Spleen (tissue), 11 donors: ENCODE results near the gene HPCAL4. TPM values are rescaled to one million over a fixed set of nuclear protein-coding genes. Genes with fewer than 3 reads are reported as not detected.

Experiments
- DNase-seq: peaks from one replicate; pipeline ENCODE4 v3.0.0-alpha.2; 2020
- H3K27ac ChIP-seq, 8 donors: fragments of 200-600 bp; sonication (generic) in 7 of 8; 1 replicate in 4 of 8; 2 replicates in 4 of 8; pipeline versions ENCODE4 v1.5.0 to v1.8.0; 2016 to 2021; ENCODE audit warnings: inconsistent platforms in 4 of 8, mild to moderate bottlenecking in 4 of 8, moderate library complexity in 1 of 8
- H3K27me3 ChIP-seq, 7 donors: fragments of 200-600 bp; sonication (generic) in 6 of 7; replicated peaks in 1 of 7; 1 replicate in 4 of 7; 2 replicates in 3 of 7; pipeline versions ENCODE4 v1.5.0 to v1.8.0; 2016 to 2021; ENCODE audit warnings: inconsistent platforms in 3 of 7, mild to moderate bottlenecking in 1 of 7
- H3K36me3 ChIP-seq, 6 donors: fragments of 200-600 bp; sonication (generic) in 5 of 6; 1 replicate in 4 of 6; 2 replicates in 2 of 6; pipeline versions ENCODE4 v1.5.0 to v1.8.0; 2016 to 2021; ENCODE audit warnings: inconsistent platforms in 2 of 6
- H3K4me1 ChIP-seq, 6 donors: fragments of 200-600 bp; sonication (generic) in 5 of 6; 1 replicate in 3 of 6; 2 replicates in 3 of 6; pipeline versions ENCODE4 v1.5.0 to v1.8.0; 2016 to 2021; ENCODE audit warnings: inconsistent platforms in 3 of 6
- H3K4me3 ChIP-seq, 8 donors: fragments of 200-600 bp; sonication (generic) in 7 of 8; 1 replicate in 4 of 8; 2 replicates in 4 of 8; pipeline versions ENCODE4 v1.5.0 to v1.8.0; 2016 to 2021; ENCODE audit warnings: inconsistent platforms in 4 of 8, mild to moderate bottlenecking in 4 of 8, moderate library complexity in 2 of 8
- H3K9me3 ChIP-seq, 8 donors: fragments of 200-600 bp; sonication (generic) in 7 of 8; 1 replicate in 4 of 8; 2 replicates in 4 of 8; pipeline versions ENCODE4 v1.5.0 to v1.8.0; 2016 to 2021; ENCODE audit warnings: inconsistent platforms in 4 of 8
- CTCF ChIP-seq, 11 experiments: fragments of 200-600 bp in 7 of 11; fragments of 450-650 bp in 4 of 11; sonication (generic) in 4 of 11; IDR thresholded peaks in 8 of 11; conservative IDR thresholded peaks in 3 of 11; 1 replicate in 7 of 11; 2 replicates in 4 of 11; pipeline versions ENCODE4 v1.4.0 to v1.8.0; 2016 to 2021; ENCODE audit warnings: antibody characterized with exemption in 11 of 11, inconsistent platforms in 4 of 11, mild to moderate bottlenecking in 1 of 11
- POLR2A ChIP-seq, 3 donors: fragments of 450-650 bp; IDR thresholded peaks; one replicate each; pipeline ENCODE4 v1.5.1; 2017; ENCODE audit warnings: antibody characterized with exemption in 3 of 3, mild to moderate bottlenecking in 1 of 3
- POLR2AphosphoS5 ChIP-seq, 3 donors: sonication (generic); formaldehyde crosslinking; IDR thresholded peaks; one replicate each; pipeline ENCODE4 v1.5.1; 2017; ENCODE audit warnings: antibody characterized with exemption in 3 of 3
- WGBS, 5 donors: extraction: QIAGEN DNeasy Blood & Tissue Kit in 3 of 5; methylation state at CpG; one replicate each; pipeline versions ENCODE4 v1.1.5 to v1.1.7; 2013 to 2018; 5-methylcytosine and 5-hydroxymethylcytosine counted together
- intact Hi-C: fragments of 100-400 bp; cut with DNase I; formaldehyde crosslinking; loops from one replicate; pipeline ENCODE4 v1.15.0; 2023; ENCODE audit warnings: low total_unique reads
- polyA plus RNA-seq, 3 donors: library from polyadenylated mRNA; stranded (reverse); fragments of 200-250 nt; gene quantifications; one replicate each; pipeline ENCODE4 v1.2.1, GENCODE V29; 2013
- total RNA-seq, 7 donors: library from RNA; depleted of rRNA in 3 of 7; stranded (reverse); fragments of >200 nt in 3 of 7; fragmentation: NEBNext Ultra II Directional in 4 of 7; extraction: Animal tissue kit (Norgen Biotek cat#: 25700) in 4 of 7; gene quantifications; one replicate each; pipeline versions ENCODE4 v1.1.0 to v1.2.1, GENCODE V29; 2016 to 2021
- donor health status: healthy with polysubstance abuse.
- donor health status: DM: no; HTN: no; CAD: no; lungs with moderate emphysema.
- donor health status: DM: no; HTN: no; CAD: no.
- donor health status: Bipolar disorder and iron deficiency.
- donor health status: healthy.
- donor health status: DM: no; HTN: no; CAD: no.
- donor health status: DM: yes; HTN: yes; CAD: no.

The HPCAL4 gene
- total and polyA plus RNA-seq, 10 donors = 0.10 to 0.70 (median 0.39) TPM

- peak overlapping the region in 4 of 8 donors; percentile 61 to 69 (median 62) for H3K27ac ChIP-seq
- no peak overlapping the region for H3K4me3 ChIP-seq
- H3K27me3 ChIP-seq = peaks cover 0 to 2% (median 0%) of the 10 kb centered on the region in 7 donors
- H3K9me3 ChIP-seq = no peaks in the 10 kb centered on the region
- H3K4me1 ChIP-seq = peaks cover 0 to 24% (median 0%) of the 10 kb centered on the region in 6 donors
- no peak for DNase-seq
- intact Hi-C loops = no loop called here
- no peaks in the 10 kb centered on the region for H3K36me3 ChIP-seq
- 76 to 98% (median 88%) methylated on average over 3 of the region's 3 CpGs for WGBS, 5 donors
- no peak for TF ChIP-seq POLR2A (IDR thresholded peaks at IDR 0.05)
- TF ChIP-seq CTCF (IDR thresholded peaks at IDR 0.05 in 8 of 11, conservative IDR thresholded peaks at IDR 0.05 in 3 of 11) = no peak
- no peak for TF ChIP-seq POLR2AphosphoS5 (IDR thresholded peaks at IDR 0.05)
Measured at GRCh38 chr1:39645411-39646043, 45.7 kb downstream of the HPCAL4 start.

DNA sequence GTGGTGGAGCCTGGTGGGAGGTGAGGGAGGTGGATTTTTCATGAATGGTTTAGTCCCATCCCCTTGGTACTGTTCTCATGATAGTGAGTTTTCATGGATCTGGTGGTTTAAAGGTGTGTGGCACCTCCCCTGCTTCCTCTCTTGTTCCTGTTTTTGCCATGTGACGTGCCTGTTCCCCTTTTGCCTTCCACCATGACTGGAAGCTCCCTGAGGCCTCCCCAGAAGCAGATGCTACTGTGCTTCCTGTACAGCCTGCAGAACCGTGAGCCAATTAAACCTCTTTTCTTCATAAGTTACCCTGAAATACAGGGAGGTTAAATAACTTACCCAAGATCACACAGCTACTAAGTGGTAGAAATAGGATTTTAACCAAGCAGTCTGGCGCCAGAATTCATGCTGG is 47.5 kb downstream of the HPCAL4 start:
- no peak for TF ChIP-seq POLR2AphosphoS5 (IDR thresholded peaks at IDR 0.05)
- TF ChIP-seq POLR2A (IDR thresholded peaks at IDR 0.05) = no peak
- TF ChIP-seq CTCF (IDR thresholded peaks at IDR 0.05 in 8 of 11, conservative IDR thresholded peaks at IDR 0.05 in 3 of 11) = no peak
- Histone ChIP-seq H3K9me3 (no peaks in the 10 kb centered on the region), H3K27me3 (peaks cover 0 to 20% (median 12%) of the 10 kb centered on the region in 7 donors), H3K4me3 (no peak overlapping the region), H3K27ac (peak overlapping the region in 1 of 8 donors; percentile 26), H3K4me1 (peaks cover 0 to 42% (median 9%) of the 10 kb centered on the region in 6 donors), H3K36me3 (no peaks in the 10 kb centered on the region)
- WGBS, 5 donors = 63 to 83% (median 67%) methylated on average over 3 of the region's 3 CpGs
- intact Hi-C loops = no loop called here
- DNase-seq = no peak

DNA sequence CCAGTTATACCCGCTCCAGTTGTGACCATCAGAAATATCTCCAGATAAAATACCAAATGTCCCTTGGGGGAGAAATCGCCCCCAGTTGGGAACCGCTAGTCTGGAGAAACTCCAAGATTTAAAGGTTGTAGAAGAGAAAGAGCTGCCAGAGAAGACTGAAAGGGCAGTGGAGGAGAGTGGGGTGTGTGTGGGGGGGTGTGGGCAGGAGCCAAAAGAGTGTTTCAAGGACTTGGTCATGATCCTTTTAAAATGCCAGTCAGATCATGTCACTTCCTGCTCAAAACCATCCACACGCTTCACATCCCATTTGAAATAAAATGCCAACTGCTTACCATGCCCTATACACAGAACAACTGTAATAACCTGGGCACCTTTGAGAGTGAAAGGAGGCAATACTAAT is 48.4 kb downstream of the HPCAL4 start:
- 54 to 79% (median 71%) methylated on average over 4 of the region's 4 CpGs for WGBS, 5 donors
- Histone ChIP-seq H3K36me3 (no peaks in the 10 kb centered on the region), H3K4me3 (no peak overlapping the region), H3K27ac (peak overlapping the region in 3 of 8 donors; percentile 26 to 38 (median 26)), H3K27me3 (peaks cover 0 to 29% (median 15%) of the 10 kb centered on the region in 7 donors), H3K9me3 (no peaks in the 10 kb centered on the region), H3K4me1 (peaks cover 0 to 49% (median 9%) of the 10 kb centered on the region in 6 donors)
- intact Hi-C loops = no loop called here
- DNase-seq = no peak
- TF ChIP-seq POLR2AphosphoS5 (IDR thresholded peaks at IDR 0.05) = no peak
- no peak for TF ChIP-seq CTCF (IDR thresholded peaks at IDR 0.05 in 8 of 11, conservative IDR thresholded peaks at IDR 0.05 in 3 of 11)
- TF ChIP-seq POLR2A (IDR thresholded peaks at IDR 0.05) = no peak

DNA sequence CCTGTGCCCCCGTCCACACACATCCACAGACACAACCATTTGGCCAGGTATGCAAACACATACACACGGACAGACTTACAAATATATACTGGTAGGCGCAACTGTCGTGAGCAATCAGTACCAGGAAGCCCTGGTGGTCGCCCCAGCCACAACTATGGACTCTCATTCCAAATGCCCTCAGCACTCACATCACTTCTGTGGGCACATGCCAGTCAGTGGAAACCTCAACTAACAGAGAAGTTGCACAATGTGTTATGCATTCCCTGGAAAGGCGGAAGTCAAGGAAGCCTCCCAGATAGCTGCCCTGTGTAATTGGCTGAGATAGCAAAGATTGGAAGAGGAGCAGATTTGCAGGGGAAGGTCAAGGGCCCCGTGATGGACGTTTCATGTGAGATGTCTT is 50.4 kb downstream of the HPCAL4 start:
- intact Hi-C loops = no loop called here
- H3K4me3 ChIP-seq = no peak overlapping the region
- peaks cover 0 to 53% (median 9%) of the 10 kb centered on the region in 6 donors for H3K4me1 ChIP-seq
- H3K27ac ChIP-seq = peak overlapping the region in 2 of 8 donors; percentile 72 to 77
- TF ChIP-seq CTCF (IDR thresholded peaks at IDR 0.05 in 8 of 11, conservative IDR thresholded peaks at IDR 0.05 in 3 of 11) (no peak), POLR2AphosphoS5 (IDR thresholded peaks at IDR 0.05) (no peak), POLR2A (IDR thresholded peaks at IDR 0.05) (no peak)
- no peaks in the 10 kb centered on the region for H3K9me3 ChIP-seq
- 80 to 91% (median 83%) methylated on average over 8 of the region's 8 CpGs for WGBS, 5 donors
- DNase-seq = no peak
- H3K36me3 ChIP-seq = no peaks in the 10 kb centered on the region
- H3K27me3 ChIP-seq = peaks cover 0 to 46% (median 15%) of the 10 kb centered on the region in 7 donors
